Activated naive CD4-positive, alpha-beta T cell treated with Interleukin-2 at 50 U/mL for 16 hours (primary cell): ENCODE results near the gene IL22RA1.

Source experiments
- DNase-seq: peaks from one replicate; pipeline ENCODE4 v3.0.0-alpha.2; 2020

The IL22RA1 gene

GRCh38 chr1:24111996-24112779 is 30.8 kb downstream of the IL22RA1 start, which contains the start of gene MYOM3:
Gene MYOM3, minus strand, starts transcription at chr1:24112135. Its CDS starts 3,499 bp downstream, at chr1:24108636.
- DNase-seq = peak; percentile 50

- DNase-seq = no peak
Observed at GRCh38 chr1:24111262-24111995, 31.5 kb downstream of the IL22RA1 start.

- no peak for DNase-seq
Observed at GRCh38 chr1:24110642-24111261, 32.2 kb downstream of the IL22RA1 start.

- no peak for DNase-seq
Observed at GRCh38 chr1:24109686-24110475, 33.1 kb downstream of the IL22RA1 start.

- no peak for DNase-seq
Observed at GRCh38 chr1:24109166-24109483, 33.8 kb downstream of the IL22RA1 start.

GRCh38 chr1:24108334-24109165 is 34.4 kb downstream of the IL22RA1 start:
- no peak for DNase-seq

GRCh38 chr1:24107462-24108138 is 35.3 kb downstream of the IL22RA1 start:
- DNase-seq = no peak

- DNase-seq = no peak
Observed at GRCh38 chr1:24105368-24106160, 37.4 kb downstream of the IL22RA1 start.

GRCh38 chr1:24104854-24105253 is 38.1 kb downstream of the IL22RA1 start:
- no peak for DNase-seq

- DNase-seq = no peak
Observed at GRCh38 chr1:24103879-24104278, 39.1 kb downstream of the IL22RA1 start.

GRCh38 chr1:24103408-24103807 is 39.5 kb downstream of the IL22RA1 start:
- no peak for DNase-seq

- no peak for DNase-seq
Observed at GRCh38 chr1:24102961-24103360, 40.0 kb downstream of the IL22RA1 start.

- no peak for DNase-seq
Observed at GRCh38 chr1:24101796-24102586, 40.9 kb downstream of the IL22RA1 start.

- no peak for DNase-seq
Observed at GRCh38 chr1:24100945-24101737, 41.8 kb downstream of the IL22RA1 start.

- DNase-seq = no peak
Observed at GRCh38 chr1:24098943-24099638, 43.8 kb downstream of the IL22RA1 start.

- DNase-seq = no peak
Observed at GRCh38 chr1:24098102-24098501, 44.8 kb downstream of the IL22RA1 start.

GRCh38 chr1:24097663-24098062 is 45.3 kb downstream of the IL22RA1 start:
- DNase-seq = no peak

GRCh38 chr1:24096739-24097103 is 46.2 kb downstream of the IL22RA1 start:
- DNase-seq = no peak
